HFF-Myc (cell line): ENCODE data around the gene AKR1C3.
"Not testable (repeated sequence)": the region's sequence is repeated elsewhere in the genome, so short reads cannot be mapped to it uniquely, and the experiment has no call there.

ENCODE experiments used
- DNase-seq: peaks from one replicate; pipeline ENCODE4 v3.0.0-alpha.2; 2011; ENCODE audit warnings: low read depth; ENCODE audit errors: extremely low read depth
- H3K4me3 ChIP-seq: replicated peaks from 2 replicates; pipeline ENCODE4 v1.5.1; 2011; ENCODE audit warnings: low read depth, mild to moderate bottlenecking, control low read depth, low read length
- TF ChIP-seq, protein P1 (sequence below): IDR thresholded peaks from 2 replicates; pipeline ENCODE4 v1.5.1; 2012; ENCODE audit warnings: mild to moderate bottlenecking, low read depth, low read length, control low read depth; ENCODE audit errors: missing control alignments

AKR1C3 gene

DNA sequence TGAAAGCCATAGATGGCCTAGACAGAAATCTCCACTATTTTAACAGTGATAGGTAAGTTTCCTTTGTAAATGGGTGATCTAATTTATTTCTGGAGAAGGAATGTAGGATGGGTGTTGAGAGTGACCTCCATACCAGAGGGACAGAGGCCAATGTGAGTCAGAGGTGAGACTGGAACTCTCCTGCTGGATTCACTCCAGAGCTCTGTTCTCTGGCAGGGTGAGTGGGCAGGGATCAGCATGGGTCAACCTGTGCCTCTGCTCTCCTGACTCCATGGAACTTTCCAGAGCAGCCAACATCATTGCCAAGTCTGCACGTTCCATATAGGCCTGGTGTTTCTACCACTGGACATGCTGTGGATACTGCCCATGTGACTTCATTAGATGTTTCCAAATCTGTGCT lies 11.4 kb downstream of the AKR1C3 start:
- TF ChIP-seq, protein P1, sequence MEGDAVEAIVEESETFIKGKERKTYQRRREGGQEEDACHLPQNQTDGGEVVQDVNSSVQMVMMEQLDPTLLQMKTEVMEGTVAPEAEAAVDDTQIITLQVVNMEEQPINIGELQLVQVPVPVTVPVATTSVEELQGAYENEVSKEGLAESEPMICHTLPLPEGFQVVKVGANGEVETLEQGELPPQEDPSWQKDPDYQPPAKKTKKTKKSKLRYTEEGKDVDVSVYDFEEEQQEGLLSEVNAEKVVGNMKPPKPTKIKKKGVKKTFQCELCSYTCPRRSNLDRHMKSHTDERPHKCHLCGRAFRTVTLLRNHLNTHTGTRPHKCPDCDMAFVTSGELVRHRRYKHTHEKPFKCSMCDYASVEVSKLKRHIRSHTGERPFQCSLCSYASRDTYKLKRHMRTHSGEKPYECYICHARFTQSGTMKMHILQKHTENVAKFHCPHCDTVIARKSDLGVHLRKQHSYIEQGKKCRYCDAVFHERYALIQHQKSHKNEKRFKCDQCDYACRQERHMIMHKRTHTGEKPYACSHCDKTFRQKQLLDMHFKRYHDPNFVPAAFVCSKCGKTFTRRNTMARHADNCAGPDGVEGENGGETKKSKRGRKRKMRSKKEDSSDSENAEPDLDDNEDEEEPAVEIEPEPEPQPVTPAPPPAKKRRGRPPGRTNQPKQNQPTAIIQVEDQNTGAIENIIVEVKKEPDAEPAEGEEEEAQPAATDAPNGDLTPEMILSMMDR = no peak
- DNase-seq = no peak
- no peak overlapping the region for H3K4me3 ChIP-seq

DNA sequence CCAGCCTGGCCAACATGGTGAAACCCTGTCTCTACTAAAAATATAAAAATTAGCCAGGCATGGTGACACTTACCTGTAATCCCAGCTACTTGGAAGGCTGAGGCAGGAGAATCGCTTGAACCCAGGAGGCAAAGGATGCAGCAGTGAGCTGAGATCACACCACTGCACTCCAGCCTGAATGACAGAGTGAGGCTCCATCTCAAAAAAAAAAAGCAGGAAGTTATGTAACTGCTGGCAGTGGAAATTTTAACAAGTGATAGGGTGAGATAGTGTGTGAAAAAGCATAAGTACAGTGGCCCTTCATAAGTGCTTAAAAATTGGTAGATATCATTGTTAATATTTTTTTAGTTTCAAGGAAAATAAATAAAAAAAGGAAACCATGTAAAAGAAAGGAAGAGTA lies 12.3 kb downstream of the AKR1C3 start:
- TF ChIP-seq, protein P1 = no peak
- DNase-seq = no peak
- no peak overlapping the region for H3K4me3 ChIP-seq

DNA sequence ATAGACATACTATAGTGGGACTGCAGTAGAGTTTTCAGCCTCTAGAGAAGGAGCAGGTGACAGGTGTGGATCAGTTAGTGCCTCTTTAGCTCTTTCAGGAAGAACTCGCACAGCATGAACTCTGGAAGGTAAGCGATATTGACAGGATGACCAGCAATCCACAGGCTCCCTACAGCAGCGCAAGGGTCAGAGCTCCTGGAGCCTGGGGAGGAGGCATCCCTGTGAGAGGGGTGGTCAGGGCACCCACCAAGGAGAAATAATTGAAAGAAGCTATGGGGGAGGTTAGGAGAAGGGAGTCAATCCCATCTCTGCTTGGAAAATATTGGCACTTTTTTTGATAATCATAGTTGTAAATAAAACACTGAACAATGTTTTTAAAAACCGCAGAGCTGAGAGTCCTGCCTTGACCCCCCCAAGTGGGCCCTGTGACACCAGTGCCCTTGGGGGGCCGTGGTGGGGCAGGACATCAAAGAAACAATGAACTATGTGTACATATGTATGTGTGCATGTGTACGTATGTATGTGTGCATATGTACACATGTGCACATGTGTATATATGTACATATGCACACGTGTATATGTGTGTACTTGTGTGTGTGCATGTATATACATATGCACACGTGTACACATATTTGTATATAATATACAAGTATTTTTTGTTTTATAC lies 13.8 kb downstream of the AKR1C3 start:
- TF ChIP-seq, protein P1 = no peak
- H3K4me3 ChIP-seq = no peak overlapping the region
- DNase-seq = no peak

DNA sequence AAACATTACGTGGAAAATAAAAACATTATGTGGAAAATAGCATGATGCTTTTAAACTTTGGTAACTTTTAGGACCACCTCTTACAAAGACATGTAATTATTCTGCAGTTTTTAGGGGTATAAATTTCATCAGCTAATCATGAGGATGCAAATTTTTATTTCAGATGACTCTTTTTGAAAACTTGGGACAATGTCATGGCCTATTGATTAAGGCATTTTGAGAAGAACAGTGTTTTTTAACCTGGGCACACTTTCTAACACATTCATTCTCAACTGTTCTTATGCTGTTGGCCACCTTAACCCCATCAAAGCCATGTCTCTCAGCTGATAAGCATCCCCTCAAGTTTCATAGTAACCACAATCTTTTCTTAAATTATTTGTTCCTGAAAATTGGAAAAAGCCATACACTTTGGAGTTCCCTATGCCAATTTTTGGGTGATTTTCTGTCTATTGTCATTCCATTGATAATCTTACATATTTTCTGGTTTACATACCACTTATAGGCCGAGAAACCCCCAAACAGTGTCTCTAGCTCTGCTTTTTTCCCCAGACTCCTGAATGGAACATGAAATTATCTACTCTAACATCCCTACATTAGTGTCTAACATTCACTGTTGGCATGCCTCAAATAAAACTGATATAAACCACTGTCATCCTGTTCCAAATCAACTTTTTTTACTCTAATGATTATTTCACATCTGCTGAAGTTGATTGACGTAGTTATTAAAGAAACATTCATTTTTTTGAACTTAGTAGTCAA lies 14.6 kb downstream of the AKR1C3 start:
- no peak for DNase-seq
- TF ChIP-seq, protein P1 = no peak
- H3K4me3 ChIP-seq = no peak overlapping the region

DNA sequence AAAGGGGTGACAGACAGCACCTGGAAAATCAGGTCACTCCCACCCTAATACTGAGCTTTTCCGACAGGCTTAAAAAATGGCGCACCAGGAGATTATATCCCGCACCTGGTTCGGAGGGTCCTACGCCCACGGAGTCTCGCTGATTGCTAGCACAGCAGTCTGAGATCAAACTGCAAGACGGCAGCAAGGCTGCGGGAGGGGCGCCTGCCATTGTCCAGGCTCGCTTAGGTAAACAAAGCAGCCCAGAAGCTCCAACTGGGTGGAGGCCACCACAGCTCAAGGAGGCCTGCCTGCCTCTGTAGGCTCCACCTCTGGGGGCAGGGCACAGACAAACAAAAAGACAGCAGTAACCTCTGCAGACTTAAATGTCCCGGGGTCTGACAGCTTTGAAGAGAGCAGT lies 15.6 kb downstream of the AKR1C3 start:
- DNase-seq, H3K4me3 ChIP-seq: not testable (repeated sequence)

DNA sequence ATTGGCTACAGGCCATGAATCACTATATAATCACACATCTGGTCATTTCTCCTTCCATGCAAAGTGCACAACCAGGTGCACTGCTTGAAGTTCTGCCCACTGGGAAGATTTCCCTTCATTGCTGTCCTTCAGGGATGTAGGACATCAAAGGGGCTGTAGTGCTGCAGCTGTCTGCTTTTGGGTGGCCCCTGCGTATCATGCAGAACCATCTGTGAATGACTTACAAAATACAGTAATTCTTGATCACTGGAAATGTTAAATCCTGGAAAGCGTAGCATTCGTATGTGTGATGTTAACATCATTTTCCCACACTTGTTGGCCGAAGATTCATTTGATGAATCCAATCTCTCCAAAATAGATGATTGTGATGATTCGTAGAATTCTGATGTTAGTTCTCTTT lies 22.4 kb downstream of the AKR1C3 start:
- H3K4me3 ChIP-seq = no peak overlapping the region
- no peak for DNase-seq
- TF ChIP-seq, protein P1 = no peak

DNA sequence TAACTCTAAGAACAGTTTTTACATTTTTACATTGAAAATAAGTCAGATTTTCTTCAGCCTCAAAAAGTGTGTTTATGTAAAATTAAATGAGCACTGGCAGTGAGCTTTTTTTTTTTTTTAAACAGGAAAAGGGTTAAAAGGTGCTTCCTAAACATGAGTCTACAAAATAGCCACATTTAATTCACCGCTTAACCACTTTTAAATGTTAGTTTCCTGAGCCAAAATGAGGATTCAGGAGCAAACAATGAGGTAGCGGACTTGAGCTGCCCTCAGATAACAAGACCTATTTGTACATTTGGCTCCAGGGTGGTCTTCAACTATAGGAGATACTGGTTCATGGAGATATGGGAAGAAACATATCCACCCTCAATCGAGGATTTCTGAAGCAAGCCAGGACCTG lies 22.8 kb downstream of the AKR1C3 start:
- DNase-seq = no peak
- TF ChIP-seq, protein P1 = no peak
- no peak overlapping the region for H3K4me3 ChIP-seq

DNA sequence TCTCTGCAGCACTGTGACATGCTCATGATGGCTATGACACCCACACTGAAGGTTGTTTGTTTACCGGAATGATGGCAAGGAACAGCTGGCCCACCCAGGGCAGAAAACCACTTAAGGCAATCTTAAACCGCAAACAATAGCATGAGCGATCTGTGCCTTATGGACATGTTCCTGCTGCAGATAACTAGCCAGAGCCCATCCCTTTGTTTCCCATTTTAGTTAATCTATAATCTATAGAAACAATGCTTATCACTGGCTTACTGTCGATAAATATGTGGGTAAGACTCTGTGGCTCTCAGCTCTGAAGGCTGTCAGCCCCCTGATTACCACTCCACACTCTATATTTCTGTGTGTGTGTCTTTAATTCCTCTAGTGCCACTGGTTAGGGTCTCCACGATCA lies 25.8 kb downstream of the AKR1C3 start:
- not testable (repeated sequence) for DNase-seq, H3K4me3 ChIP-seq
